HT1080 (cell line): ENCODE results near the gene PSMA5. TPM values are rescaled to one million over a fixed set of nuclear protein-coding genes. Genes with fewer than 3 reads are reported as not detected.
"Not testable (repeated sequence)": the region's sequence is repeated elsewhere in the genome, so short reads cannot be mapped to it uniquely, and the experiment has no call there.

Source experiments
- DNase-seq: peaks from one replicate; pipeline ENCODE4 v3.0.0-alpha.2; 2015; ENCODE audit warnings: low read depth
- polyA plus RNA-seq, 2 experiments: library from polyadenylated mRNA; depleted of rRNA; stranded (reverse); fragments of >200 nt; gene quantifications; 2 replicates each; pipeline ENCODE4 v1.2.3, GENCODE V29; 2015
- total RNA-seq: library from RNA; depleted of rRNA; stranded (reverse); fragments of >200 nt; shearing (Covaris generic); gene quantifications from 2 replicates; pipeline ENCODE4 v1.2.3, GENCODE V29; 2014; rRNA removed

PSMA5 gene
- total RNA-seq, result 54.6 and 94.4 TPM in 2 replicates
- 86.7 and 103 TPM in 2 replicates for polyA plus RNA-seq (2015; cell fraction: cytosol; rRNA removed)
- polyA plus RNA-seq (2015; cell fraction: nucleus; rRNA removed), result 63.7 and 67.7 TPM in 2 replicates

GRCh38 chr1:109426281-109427170 lies at the start of gene PSMA5:
PSMA5 (minus strand) TSS chr1:109426448; CDS start chr1:109426330, 118 bp downstream.
- peak; percentile 100 for DNase-seq

GRCh38 chr1:109475261-109475660 lies 49.0 kb upstream of the PSMA5 start:
- DNase-seq, result no peak

GRCh38 chr1:109474697-109475096 lies 48.4 kb upstream of the PSMA5 start:
- DNase-seq, result no peak

- not testable (repeated sequence) for DNase-seq
These were observed 47.2 kb upstream of the PSMA5 start for GRCh38 chr1:109473284-109474057.

GRCh38 chr1:109472779-109473178 lies 46.5 kb upstream of the PSMA5 start:
- no peak for DNase-seq

GRCh38 chr1:109470245-109470644 lies 44.0 kb upstream of the PSMA5 start:
- DNase-seq, result no peak

DNA sequence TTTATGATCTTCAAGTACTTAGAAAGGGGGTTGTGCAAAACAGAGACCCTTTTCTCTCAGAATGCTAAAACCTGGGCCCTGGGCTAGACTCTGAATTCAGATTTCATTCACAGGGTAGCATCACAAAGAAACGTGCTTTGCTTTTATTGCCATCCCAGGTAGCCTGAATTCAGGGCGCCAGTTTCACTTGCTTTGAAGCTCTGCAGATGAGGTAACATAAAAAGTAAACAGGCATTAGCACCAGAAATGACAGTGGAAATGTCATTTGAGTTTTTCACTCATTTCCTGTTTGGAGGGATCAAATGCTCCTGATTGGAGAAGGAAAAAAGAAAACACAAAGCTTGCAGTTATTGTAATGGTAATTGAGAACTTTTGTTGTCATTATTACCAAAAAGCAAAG lies 42.7 kb upstream of the PSMA5 start:
- DNase-seq, result no peak

DNA sequence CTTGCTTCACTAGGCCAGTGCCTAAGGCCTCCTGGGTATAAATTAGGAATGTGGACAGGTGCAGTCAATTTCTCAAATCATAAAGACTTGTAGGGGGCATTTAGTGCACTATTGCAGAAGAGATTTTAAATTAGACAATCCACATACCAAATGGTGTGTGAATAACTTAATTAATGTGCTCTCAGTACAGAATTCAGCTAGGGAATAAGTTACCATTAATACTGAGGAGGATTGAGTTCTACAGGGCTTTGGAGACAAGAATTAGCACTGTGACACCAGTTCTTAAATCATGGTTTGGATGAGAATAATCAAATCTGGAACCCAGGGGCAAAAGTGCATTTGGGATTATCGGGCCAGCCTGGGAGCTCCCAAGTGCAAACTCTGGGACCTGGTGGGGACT lies 41.8 kb upstream of the PSMA5 start:
- DNase-seq, result no peak

DNA sequence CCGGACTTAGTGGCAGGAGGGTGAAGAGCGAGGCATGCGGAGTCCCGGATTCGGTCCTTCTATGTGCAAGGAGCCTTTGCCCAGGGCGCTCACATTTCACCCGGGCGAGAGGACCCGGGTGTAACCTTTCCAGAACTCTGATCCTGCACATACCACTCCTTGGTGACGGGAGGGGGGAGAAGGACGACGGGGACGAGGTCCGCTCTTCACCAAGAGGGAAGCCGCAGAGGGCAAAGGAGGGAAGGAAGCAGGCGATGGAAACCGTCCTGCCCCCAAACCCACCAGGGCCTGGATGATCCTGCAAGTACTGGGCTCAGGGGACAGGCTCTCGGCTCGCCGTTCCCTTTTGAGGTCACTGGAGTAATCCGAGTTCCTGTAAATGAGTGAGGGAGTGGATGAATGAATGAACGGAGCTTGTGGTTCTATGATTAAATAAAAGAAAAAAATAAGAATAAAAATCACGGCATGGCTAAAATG lies 41.1 kb upstream of the PSMA5 start:
- no peak for DNase-seq

DNA sequence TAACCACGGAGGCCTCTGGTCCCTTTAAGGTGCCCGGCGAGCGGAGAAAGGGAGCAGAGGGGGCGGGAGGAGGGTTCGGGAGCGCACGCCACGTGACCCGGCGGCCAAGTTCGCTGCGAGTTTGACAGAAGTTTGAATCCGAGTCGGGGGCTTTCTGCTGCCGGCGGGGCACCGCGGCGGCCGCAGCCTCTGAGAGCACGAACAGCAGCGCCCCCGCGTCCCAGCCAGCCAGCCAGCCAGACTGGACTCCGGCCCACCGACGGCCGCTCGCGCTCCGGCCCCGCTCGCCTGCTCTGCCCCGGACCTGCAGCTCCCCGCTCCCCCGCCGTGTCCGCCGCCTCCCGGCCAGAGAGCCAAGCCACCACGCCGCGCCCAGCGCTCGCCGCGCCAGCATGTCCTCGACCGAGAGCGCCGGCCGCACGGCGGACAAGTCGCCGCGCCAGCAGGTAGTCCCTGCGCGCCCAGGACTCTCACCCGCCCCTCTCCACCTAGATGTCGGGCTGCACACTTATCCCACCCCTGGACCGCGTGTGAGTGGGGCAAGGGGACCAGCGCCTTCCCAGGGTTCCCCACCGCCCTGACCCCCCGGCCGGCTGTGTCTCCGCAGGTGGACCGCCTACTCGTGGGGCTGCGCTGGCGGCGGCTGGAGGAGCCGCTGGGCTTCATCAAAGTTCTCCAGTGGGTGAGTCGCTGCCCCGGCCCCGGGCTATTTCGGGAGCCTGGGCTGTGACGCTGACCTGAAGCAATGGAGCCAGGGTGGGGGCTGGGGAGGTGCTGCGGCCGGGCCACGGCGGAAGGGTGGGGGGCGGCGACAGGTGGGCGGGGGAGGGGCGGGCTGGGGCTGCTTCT lies 40.4 kb upstream of the PSMA5 start, which contains the start of gene SYPL2:
Gene SYPL2 (plus strand): TSS at position 95 of the 849 bp plus-strand sequence. CDS start 298 bp downstream, at position 393.
- DNase-seq, result no peak

DNA sequence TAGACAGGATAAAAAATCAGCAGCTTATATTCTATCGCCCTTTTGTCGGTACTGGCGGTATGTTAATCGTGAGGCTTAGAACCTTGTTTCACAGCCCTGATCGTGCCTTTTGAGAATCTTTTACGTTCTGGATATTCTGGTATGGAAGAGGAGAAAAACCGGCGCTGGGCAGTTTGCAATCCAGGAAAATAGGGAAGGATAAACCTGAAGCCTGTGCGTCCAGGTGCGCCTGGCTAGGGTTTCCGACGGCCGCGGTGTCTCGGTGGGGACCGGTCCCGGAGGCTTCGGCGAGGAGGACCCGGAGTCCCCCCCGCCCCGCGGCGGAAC lies 39.8 kb upstream of the PSMA5 start:
- no peak for DNase-seq

GRCh38 chr1:109457819-109458218 lies 31.6 kb upstream of the PSMA5 start:
- no peak for DNase-seq

DNA sequence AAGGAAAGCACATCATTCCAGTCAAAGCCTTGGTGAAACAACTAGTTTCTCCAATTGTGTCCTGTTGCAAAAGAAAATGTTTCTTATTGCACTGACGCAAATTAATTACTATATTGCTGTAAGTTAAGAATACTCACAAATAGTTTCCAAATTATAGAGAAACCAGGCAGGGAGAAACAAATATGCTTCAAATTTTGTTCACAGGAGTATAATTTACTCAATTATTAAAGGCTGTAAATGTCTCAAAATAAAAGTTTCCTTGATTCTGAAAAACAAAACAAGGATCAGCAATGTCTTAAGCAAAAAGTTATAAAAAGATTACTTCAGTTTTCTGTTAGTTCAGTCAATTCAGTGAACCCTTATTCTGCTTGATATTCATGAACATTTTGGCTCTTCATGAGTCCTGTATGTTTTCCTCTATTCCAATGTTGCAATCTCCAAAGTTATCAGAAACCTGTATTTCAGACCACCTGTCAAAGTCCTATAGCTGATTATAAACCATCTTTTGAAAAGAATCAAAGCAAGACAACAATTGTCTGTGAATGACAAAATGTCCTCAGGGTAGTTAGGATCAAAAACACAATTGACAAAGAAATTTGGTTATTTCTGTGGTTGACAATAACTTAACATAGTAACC lies 28.4 kb upstream of the PSMA5 start:
- DNase-seq, result no peak

- no peak for DNase-seq
These were observed 21.3 kb upstream of the PSMA5 start for GRCh38 chr1:109447524-109447923.

DNA sequence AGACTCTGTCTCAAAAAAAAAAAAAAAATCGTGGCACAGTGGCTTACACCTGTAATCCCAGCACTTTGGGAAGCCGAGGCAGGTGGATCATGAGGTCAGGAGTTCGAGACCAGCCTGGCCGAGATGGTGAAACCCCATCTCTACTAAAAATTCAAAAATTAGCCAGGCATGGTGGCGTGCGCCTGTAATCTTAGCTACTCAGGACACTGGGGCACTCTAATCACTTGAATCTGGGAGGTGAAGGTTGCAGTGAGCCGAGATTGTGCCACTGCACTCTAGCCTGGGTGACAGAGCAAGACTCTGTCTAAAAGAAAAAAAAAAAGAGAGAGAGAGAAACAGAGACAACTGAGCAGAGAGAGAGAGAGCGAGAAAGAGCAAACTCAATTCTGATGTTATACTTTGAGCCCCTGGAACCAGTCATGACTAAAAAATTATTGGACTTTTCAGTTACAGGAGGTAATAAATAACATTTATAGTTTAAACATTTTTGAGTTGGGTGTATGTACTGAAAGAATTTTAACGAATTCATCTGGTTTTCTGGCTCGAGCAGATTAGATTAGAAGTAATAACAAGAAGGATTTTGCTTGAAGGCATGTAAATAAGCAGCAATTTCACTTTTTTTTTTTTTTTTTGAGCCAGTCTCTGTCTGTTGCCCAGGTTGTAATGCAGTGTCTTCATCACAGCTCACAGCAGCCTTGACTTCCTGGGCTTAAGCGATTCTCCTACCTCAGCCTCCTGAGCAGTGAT lies 19.9 kb upstream of the PSMA5 start:
- DNase-seq, result not testable (repeated sequence)

DNA sequence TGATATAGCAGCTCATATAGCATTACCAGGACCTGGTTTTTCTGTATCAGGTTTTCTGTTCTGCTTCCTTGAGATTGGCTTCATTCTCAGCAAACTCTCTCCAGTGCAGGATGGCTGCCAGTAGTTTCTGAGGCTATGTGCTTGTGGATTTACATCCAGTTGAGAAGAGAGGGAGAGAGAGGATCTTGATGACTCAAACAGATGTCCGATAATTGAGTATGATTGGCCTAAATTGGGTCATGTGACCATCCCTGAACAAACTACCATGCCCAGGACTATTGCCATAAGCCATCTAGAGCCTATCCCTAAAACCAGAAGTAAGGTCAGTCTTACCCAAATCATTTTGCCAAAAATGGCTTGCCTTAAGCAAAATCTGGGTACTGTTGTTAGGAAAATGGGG lies 18.1 kb upstream of the PSMA5 start:
- no peak for DNase-seq

DNA sequence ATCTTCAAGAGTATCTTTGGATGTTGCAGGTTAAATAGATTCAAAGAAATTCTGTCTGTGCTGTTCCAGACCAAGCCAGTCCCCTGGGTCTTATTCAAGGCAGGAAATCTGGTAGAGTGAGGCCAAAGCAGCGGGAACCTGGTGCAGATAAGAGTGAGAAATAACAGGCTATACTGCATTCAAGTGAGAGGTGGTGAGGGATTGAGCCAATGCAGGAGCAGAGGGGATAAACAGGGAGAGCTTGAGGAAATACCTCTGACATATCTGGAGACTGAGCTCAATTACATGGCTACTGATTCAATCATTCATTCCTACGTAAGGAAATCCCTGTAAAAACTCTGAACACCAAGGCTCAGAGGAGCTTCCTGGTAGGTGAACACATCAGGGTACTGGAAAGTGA lies 17.2 kb upstream of the PSMA5 start:
- no peak for DNase-seq

DNA sequence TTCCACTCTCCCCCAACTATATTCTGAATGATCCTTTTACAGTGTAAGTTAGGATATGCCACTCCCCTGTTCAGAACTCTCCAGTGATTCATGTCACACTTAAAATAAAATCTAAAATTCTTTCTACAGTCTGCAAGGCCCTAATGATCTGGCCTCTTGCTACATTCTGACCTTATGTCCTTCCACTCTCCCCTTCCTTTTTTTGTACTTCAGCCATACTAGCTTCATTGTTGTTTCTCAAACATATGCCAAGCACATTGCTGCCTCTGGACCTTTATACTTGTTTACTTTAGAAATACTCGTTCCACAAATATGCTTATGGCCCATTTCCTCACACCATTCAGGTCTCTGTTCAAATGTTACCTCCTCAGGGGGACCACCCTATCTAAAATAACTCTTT lies 14.8 kb upstream of the PSMA5 start:
- no peak for DNase-seq

DNA sequence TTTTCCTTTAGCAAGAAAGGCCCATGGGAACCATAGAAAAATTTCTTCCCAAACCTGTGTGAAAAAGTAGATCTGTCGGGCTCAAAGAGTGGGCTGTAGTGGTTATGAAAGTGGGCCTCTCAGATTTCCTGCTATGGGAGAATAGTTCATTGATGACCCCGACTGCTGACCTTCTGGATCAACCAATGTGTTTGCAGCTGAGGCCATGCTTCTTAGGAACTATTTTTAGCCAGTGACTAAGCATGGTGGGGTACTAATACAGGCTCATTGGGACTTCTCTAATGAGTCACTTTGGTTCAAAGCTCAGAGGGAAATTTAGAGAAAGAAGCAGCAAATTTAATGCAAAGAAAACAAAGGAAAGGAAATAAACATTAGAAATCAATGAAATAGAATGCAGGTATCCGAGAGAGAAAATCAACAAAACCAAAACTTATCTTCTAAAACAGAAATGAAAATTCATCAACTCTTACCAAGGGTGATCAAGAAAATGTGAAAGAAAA lies 12.6 kb upstream of the PSMA5 start:
- DNase-seq, result peak; percentile 87

DNA sequence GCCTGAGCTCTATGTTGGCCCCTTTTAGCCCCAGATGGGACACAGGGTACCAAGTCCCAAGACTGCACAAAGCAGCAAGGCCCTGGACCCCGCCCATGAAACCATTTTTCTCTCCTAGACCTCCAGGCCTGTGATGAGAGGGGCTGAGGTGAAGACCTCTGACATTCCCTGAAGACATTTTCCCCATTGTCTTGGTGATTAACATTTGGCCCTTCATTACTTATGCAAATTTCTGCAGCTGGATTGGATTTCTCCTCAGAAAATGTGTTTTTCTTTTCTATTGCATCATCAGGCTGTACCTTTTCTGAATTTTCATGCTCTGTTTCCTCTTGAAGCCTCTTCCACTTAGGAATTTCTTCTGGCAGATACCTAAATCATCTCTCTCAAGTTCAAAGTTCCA lies 8.2 kb upstream of the PSMA5 start:
- no peak for DNase-seq
